Measurements from ENCODE around the gene AMDHD2. TPM values are rescaled to one million over a fixed set of nuclear protein-coding genes. Genes with fewer than 3 reads are reported as not detected.

Gene AMDHD2
- total RNA-seq, 1 donor from 2014 or later, result 90.8 TPM

GRCh38 chr16:2517954-2518605 is 2.1 kb upstream of the AMDHD2 start:
- peak overlapping the region; percentile 94 for H3K4me3 Mint-ChIP-seq
- ATAC-seq (ENCODE audit: low read depth) (no peak), DNase-seq (no peak)
- CTCF ChIA-PET, result no interaction called here
- H3K9me3 Mint-ChIP-seq, result no peaks in the 10 kb centered on the region
- H3K36me3 Mint-ChIP-seq (ENCODE audit: low read depth), result peaks cover 44% of the 10 kb centered on the region
- H3K4me1 Mint-ChIP-seq, result peaks cover 66% of the 10 kb centered on the region
- intact Hi-C loops (cut with micrococcal nuclease), result no loop called here
- POLR2A ChIA-PET, result interaction anchor here (1.2 to 1.4 kb wide), 2 partner anchors 11 to 13 kb away, joined by 3 to 4 read pairs; partner anchors contain the start of gene CEMP1
- H3K27me3 Mint-ChIP-seq, result no peaks in the 10 kb centered on the region
- no peak overlapping the region for H3K27ac Mint-ChIP-seq
- no peak for TF ChIP-seq CTCF (IDR thresholded peaks at IDR 0.05)

- peaks cover 52% of the 10 kb centered on the region for H3K36me3 Mint-ChIP-seq (ENCODE audit: low read depth)
- H3K9me3 Mint-ChIP-seq, result no peaks in the 10 kb centered on the region
- peaks cover 65% of the 10 kb centered on the region for H3K4me1 Mint-ChIP-seq
- TF ChIP-seq CTCF (IDR thresholded peaks at IDR 0.05), result no peak
- intact Hi-C loops (cut with micrococcal nuclease), result no loop called here
- peak overlapping the region; percentile 86 for H3K27ac Mint-ChIP-seq
- ChIA-PET CTCF (interaction anchor here (1.4 to 1.9 kb wide), 2 partner anchors 9 to 12 kb away, joined by 6 to 7 read pairs; no protein-coding TSS in a partner anchor), POLR2A (interaction anchor here (1.0 to 1.9 kb wide), 7 partner anchors 10 to 364 kb away, joined by 3 to 76 read pairs (median 4); partner anchors contain the start of genes CEMP1 and TRAF7)
- peak overlapping the region; percentile 57 for H3K4me3 Mint-ChIP-seq
- ATAC-seq (ENCODE audit: low read depth) (no peak), DNase-seq (no peak)
- H3K27me3 Mint-ChIP-seq, result no peaks in the 10 kb centered on the region
These were observed 1.1 kb upstream of the AMDHD2 start for GRCh38 chr16:2518823-2519710.

DNA sequence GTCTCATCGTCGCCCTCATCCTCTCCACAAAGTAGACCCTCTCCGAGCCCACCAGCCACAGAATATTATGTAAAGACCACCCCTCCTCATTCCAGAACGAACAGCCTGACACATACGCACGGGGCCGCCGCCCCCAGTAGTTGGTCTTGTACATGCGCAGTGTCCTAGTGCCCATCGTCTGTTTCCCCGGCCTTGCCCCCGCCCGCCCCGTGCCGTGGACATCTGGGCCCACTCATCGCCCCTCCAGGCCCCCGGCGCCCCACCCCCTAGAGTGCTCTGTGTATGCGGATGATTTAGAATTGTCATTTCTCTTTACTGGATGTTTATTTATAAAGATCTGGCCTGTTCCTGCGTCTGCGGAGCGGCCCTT is 475 bp upstream of the AMDHD2 start:
- ChIA-PET POLR2A (interaction anchor here (0.7 to 2.0 kb wide), 12 partner anchors 8 to 1068 kb away, joined by 3 to 76 read pairs (median 6); partner anchors contain the start of genes CEMP1, PDPK1, TBC1D24 and TRAF7), CTCF (interaction anchor here (1.4 to 1.9 kb wide), 2 partner anchors 10 to 13 kb away, joined by 6 to 7 read pairs; no protein-coding TSS in a partner anchor)
- H3K27ac Mint-ChIP-seq, result peak overlapping the region; percentile 86
- peaks cover 56% of the 10 kb centered on the region for H3K36me3 Mint-ChIP-seq (ENCODE audit: low read depth)
- ATAC-seq (ENCODE audit: low read depth), result no peak
- intact Hi-C loops (cut with micrococcal nuclease), result loop anchor here (1.0 kb wide), 1 partner anchor 13 kb away; no protein-coding TSS in a partner anchor
- no peak for DNase-seq
- H3K4me3 Mint-ChIP-seq, result peak overlapping the region; percentile 75
- H3K4me1 Mint-ChIP-seq, result peaks cover 66% of the 10 kb centered on the region
- no peaks in the 10 kb centered on the region for H3K9me3 Mint-ChIP-seq
- TF ChIP-seq CTCF (IDR thresholded peaks at IDR 0.05), result no peak
- H3K27me3 Mint-ChIP-seq, result no peaks in the 10 kb centered on the region

DNA sequence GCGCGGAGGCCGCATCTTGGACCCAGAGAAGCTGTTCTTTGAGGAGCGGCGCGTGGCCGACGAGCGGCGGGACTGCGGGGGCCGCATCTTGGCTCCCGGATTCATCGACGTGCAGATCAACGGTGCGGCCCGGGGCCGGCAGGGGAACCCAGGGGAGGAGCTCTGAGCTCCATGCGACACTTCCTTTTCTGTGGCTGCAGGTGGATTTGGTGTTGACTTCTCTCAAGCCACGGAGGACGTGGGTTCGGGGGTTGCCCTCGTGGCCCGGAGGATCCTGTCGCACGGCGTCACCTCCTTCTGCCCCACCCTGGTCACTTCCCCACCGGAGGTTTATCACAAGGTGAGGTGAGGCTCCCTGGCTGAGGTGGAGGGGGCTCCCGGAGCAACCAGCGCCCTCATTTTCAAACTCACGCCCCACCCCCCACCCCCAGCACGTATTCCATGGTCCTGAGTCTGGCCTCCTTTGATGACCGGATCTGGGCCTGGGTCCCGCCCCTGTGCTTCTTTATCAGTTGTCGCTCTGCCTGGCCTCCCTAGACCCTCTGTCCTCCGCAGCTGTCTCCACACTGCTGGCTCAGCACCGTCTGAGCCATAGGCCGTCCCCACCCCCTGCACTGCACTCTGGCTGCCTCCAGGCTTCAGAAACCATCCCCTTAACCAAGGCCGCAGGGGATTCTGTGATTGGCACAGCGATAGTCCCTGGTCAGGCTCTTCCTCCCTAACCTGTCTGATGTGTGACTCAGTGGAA is 787 bp downstream of the AMDHD2 start:
- Mint-ChIP-seq H3K27ac (peak overlapping the region; percentile 94), H3K27me3 (no peaks in the 10 kb centered on the region), H3K4me1 (peaks cover 54% of the 10 kb centered on the region), H3K36me3 (ENCODE audit: low read depth) (peaks cover 60% of the 10 kb centered on the region), H3K4me3 (peak overlapping the region; percentile 91), H3K9me3 (no peaks in the 10 kb centered on the region)
- DNase-seq, result peak; percentile 57
- no peak for TF ChIP-seq CTCF (IDR thresholded peaks at IDR 0.05)
- POLR2A ChIA-PET, result interaction anchor here (0.7 to 2.0 kb wide), 13 partner anchors 8 to 1895 kb away, joined by 3 to 76 read pairs (median 5); partner anchors contain the start of genes CEMP1, PDPK1 and TBC1D24
- intact Hi-C loops (cut with micrococcal nuclease), result loop anchor here (1.0 kb wide), 1 partner anchor 11 kb away; no protein-coding TSS in a partner anchor
- CTCF ChIA-PET, result interaction anchor here (0.9 to 1.9 kb wide), 3 partner anchors 11 to 14 kb away, joined by 3 to 7 read pairs (median 6); no protein-coding TSS in a partner anchor
- peak; percentile 83 for ATAC-seq (ENCODE audit: low read depth)
